Ishikawa (cell line): Measurements from ENCODE around the gene DENND5A.

Experiments used
- CEBPB ChIP-seq: IDR thresholded peaks from 2 replicates; pipeline ENCODE4 v1.6.1; 2012
- CREB1 ChIP-seq: IDR thresholded peaks from 2 replicates; pipeline ENCODE4 v1.6.1; 2012; ENCODE audit warnings: low read depth
- EGR1 ChIP-seq: IDR thresholded peaks from 2 replicates; pipeline ENCODE4 v1.6.1; 2012
- EP300 ChIP-seq: IDR thresholded peaks from 2 replicates; pipeline ENCODE4 v1.6.1; 2012; ENCODE audit warnings: borderline replicate concordance
- FOXM1 ChIP-seq: IDR thresholded peaks from 2 replicates; pipeline ENCODE4 v1.6.1; 2012; ENCODE audit warnings: low read depth, borderline replicate concordance
- NFIC ChIP-seq: IDR thresholded peaks from 2 replicates; pipeline ENCODE4 v1.6.1; 2012
- RAD21 ChIP-seq: IDR thresholded peaks from 2 replicates; pipeline ENCODE4 v1.6.1; 2012; ENCODE audit warnings: low read depth
- TAF1 ChIP-seq: IDR thresholded peaks from 2 replicates; pipeline ENCODE4 v1.6.1; 2012; ENCODE audit warnings: low read depth, mild to moderate bottlenecking
- TCF12 ChIP-seq: IDR thresholded peaks from 2 replicates; pipeline ENCODE4 v1.6.1; 2012; ENCODE audit warnings: low read depth
- TEAD4 ChIP-seq: IDR thresholded peaks from 2 replicates; pipeline ENCODE4 v1.6.1; 2012
- YY1 ChIP-seq: IDR thresholded peaks from 2 replicates; pipeline ENCODE4 v1.6.1; 2012; ENCODE audit warnings: low read depth
- ZBTB7A ChIP-seq: IDR thresholded peaks from 2 replicates; pipeline ENCODE4 v1.6.1; 2012; ENCODE audit warnings: low read depth
- TF ChIP-seq, protein P1 (sequence below): IDR thresholded peaks from 2 replicates; pipeline ENCODE4 v1.6.1; 2012; ENCODE audit warnings: low read depth, mild to moderate bottlenecking
- TF ChIP-seq, protein P2 (sequence below): IDR thresholded peaks from 2 replicates; pipeline ENCODE4 v1.6.1; 2012
- TF ChIP-seq, protein P3 (sequence below): IDR thresholded peaks from 2 replicates; pipeline ENCODE4 v1.6.1; 2012

Gene DENND5A

DNA sequence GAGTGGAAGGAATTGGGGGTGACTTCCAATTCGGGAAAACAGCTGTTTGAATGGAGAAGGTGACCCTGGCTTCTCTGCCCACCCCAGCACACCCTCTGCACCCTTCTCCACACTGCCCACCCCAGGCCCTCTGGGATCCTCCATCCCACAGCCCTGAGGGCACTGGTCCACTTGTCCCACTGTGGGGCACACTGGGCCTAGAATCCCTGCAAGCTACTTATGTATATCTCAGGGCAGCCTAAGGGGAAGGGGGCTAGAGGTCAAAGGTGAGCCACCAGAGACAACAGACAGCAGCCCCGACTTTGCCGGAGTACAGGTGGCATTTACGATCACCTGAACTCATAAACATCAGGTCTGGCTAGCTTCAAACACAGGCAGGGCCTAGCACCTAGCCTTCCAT lies 173.1 kb downstream of the DENND5A start:
- no peak for TF ChIP-seq CEBPB
- TF ChIP-seq FOXM1, result no peak
- TF ChIP-seq RAD21, result no peak
- no peak for TF ChIP-seq ZBTB7A

DNA sequence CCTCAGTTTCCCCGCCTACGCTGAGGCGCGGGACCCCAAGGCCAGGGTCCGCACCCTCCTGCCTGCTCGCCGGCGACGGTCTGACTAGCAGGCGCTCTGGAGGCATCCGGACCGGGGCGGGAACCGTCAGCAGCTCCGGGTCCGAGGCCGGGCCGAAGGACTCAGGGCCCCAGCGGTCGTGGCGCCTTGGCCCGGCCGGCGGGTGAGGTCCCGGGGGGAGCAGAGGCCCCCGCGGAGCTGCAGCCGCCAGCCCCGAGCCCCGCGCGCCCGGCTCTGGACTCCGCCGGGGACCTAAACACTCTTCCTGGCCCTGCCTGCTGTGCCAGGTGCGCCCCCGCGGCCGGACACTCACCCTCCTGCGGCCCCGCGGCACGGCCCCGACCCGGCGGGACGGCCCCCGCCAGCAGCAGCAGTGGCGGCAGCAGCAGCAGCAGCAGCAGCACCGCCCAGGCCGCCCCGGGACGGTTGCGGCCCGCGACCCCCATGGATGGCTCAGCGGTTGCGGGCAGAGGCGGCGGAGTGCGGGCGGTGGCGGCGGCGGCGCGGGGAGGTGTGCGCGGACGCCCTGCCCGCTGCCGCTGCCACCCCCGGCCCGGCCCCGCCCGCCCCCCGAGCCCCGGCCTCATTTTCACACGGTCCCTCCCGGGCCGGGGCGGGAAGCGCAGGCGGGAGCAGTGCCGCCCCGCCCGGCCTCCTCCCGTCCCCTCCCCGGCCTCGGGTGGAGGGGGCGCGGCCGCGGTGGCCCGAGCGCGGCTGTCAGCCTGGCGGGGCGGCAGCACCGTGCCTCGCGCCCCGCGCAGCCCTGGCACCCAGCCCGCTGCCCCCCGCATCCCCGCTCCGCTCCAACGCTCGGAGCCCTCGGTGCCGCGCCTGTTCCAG lies 173.9 kb downstream of the DENND5A start, which contains the start of gene SCUBE2:
TSS of gene SCUBE2 (minus strand) at position 556 of the 879 bp plus-strand sequence. CDS start at position 485, 71 bp downstream.
- TF ChIP-seq CEBPB (no peak), EP300 (no peak), ZBTB7A (peak; percentile 17), TEAD4 (no peak), FOXM1 (no peak), RAD21 (no peak)
- TF ChIP-seq, protein P1, sequence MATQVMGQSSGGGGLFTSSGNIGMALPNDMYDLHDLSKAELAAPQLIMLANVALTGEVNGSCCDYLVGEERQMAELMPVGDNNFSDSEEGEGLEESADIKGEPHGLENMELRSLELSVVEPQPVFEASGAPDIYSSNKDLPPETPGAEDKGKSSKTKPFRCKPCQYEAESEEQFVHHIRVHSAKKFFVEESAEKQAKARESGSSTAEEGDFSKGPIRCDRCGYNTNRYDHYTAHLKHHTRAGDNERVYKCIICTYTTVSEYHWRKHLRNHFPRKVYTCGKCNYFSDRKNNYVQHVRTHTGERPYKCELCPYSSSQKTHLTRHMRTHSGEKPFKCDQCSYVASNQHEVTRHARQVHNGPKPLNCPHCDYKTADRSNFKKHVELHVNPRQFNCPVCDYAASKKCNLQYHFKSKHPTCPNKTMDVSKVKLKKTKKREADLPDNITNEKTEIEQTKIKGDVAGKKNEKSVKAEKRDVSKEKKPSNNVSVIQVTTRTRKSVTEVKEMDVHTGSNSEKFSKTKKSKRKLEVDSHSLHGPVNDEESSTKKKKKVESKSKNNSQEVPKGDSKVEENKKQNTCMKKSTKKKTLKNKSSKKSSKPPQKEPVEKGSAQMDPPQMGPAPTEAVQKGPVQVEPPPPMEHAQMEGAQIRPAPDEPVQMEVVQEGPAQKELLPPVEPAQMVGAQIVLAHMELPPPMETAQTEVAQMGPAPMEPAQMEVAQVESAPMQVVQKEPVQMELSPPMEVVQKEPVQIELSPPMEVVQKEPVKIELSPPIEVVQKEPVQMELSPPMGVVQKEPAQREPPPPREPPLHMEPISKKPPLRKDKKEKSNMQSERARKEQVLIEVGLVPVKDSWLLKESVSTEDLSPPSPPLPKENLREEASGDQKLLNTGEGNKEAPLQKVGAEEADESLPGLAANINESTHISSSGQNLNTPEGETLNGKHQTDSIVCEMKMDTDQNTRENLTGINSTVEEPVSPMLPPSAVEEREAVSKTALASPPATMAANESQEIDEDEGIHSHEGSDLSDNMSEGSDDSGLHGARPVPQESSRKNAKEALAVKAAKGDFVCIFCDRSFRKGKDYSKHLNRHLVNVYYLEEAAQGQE, result no peak

DNA sequence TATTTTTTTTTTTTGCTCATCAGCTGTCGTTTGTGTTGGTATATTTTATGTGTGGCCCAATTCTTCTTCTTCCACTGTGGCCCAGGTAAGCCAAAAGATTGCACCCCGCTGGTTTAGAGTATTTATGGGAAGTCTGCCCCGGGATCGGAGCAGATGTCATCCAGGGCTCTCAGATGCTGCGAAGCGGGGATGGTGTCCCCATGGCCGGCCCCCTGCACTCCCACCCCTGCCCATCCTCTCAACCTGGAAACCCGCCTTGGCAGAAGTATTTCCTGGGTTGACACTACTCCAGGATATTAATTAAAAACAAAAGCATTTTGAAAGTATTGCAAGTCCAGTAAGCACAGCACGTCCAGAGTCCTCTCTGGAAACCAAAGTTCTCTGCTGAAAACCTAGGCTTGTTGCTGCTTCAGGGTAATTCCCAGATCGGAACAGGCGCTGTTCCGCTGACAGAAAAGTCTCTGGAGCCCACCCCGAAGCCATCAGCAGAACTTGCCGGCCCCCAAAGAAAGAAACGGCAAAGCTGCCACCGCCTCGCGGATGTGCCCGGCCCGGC lies 174.6 kb downstream of the DENND5A start:
- TF ChIP-seq CEBPB (no peak), TEAD4 (no peak), ZBTB7A (no peak), RAD21 (no peak), YY1 (no peak), EGR1 (no peak), TCF12 (no peak), NFIC (no peak), EP300 (no peak), FOXM1 (no peak), TAF1 (no peak), CREB1 (no peak)
- TF ChIP-seq, protein P2, sequence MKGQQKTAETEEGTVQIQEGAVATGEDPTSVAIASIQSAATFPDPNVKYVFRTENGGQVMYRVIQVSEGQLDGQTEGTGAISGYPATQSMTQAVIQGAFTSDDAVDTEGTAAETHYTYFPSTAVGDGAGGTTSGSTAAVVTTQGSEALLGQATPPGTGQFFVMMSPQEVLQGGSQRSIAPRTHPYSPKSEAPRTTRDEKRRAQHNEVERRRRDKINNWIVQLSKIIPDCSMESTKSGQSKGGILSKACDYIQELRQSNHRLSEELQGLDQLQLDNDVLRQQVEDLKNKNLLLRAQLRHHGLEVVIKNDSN, result no peak
- TF ChIP-seq, protein P3, sequence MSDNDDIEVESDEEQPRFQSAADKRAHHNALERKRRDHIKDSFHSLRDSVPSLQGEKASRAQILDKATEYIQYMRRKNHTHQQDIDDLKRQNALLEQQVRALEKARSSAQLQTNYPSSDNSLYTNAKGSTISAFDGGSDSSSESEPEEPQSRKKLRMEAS, result no peak
- TF ChIP-seq, protein P1, result no peak

DNA sequence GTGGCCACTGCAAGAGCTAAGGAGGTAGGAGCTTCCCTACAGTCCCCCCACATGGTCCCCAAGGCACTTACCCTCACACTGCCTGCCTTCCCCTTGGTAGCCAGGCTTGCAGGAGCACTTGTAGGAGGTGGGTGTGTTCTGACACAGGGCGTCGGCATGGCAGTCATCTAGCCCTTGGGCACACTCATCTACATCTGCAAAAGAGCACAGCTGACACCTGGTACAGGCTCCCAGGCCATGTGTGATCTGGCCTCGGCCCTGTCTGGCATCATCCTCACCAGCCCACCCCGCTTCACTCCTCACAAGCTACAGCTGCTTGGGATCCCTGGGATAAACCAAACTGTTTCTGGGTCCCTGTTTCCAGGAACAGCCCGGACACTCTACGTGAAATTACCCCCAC lies 175.5 kb downstream of the DENND5A start:
- TF ChIP-seq CEBPB (no peak), TAF1 (no peak), TEAD4 (no peak), EGR1 (no peak), CREB1 (no peak), EP300 (no peak), RAD21 (no peak), NFIC (no peak), ZBTB7A (no peak), TCF12 (no peak), FOXM1 (no peak)
- TF ChIP-seq, protein P1, result no peak
- TF ChIP-seq, protein P2, result no peak
- TF ChIP-seq, protein P3, result no peak
